Karpas-422 (cell line): Measurements from ENCODE around the gene PRR13. TPM values are rescaled to one million over a fixed set of nuclear protein-coding genes. Genes with fewer than 3 reads are reported as not detected.
A peak's percentile ranks its signal among the peaks of the same experiment; 100 is the strongest.
"Not testable (repeated sequence)": the region's sequence is repeated elsewhere in the genome, so short reads cannot be mapped to it uniquely, and the experiment has no call there.

ENCODE experiments used
- DNase-seq: peaks from one replicate; pipeline ENCODE4 v3.0.0-alpha.2; 2015
- H2AFZ ChIP-seq: fragments of 200-600 bp; sonication (generic); 2 replicates; pipeline ENCODE4 v1.6.1; 2014; ENCODE audit warnings: antibody characterized with exemption, low read length, mixed read lengths
- H3K27ac ChIP-seq: fragments of 200-600 bp; sonication (generic); 2 replicates; pipeline ENCODE4 v1.5.1; 2014; ENCODE audit warnings: mild to moderate bottlenecking, low read length, moderate library complexity
- H3K27me3 ChIP-seq: fragments of 200-600 bp; sonication (generic); 2 replicates; pipeline ENCODE4 v1.6.1; 2014; ENCODE audit warnings: low read length, mixed read lengths
- H3K36me3 ChIP-seq: fragments of 200-600 bp; sonication (generic); 2 replicates; pipeline ENCODE4 v1.6.1; 2014; ENCODE audit warnings: low read length, mixed read lengths; ENCODE audit not compliant: insufficient read depth
- H3K4me1 ChIP-seq: fragments of 200-600 bp; sonication (generic); 2 replicates; pipeline ENCODE4 v1.6.1; 2014; ENCODE audit warnings: mild to moderate bottlenecking, low read length, mixed read lengths
- H3K4me2 ChIP-seq: fragments of 200-600 bp; sonication (generic); 2 replicates; pipeline ENCODE4 v1.6.1; 2014; ENCODE audit warnings: low read length, low read depth, mild to moderate bottlenecking; ENCODE audit not compliant: poor library complexity, severe bottlenecking
- H3K4me3 ChIP-seq: fragments of 200-600 bp; sonication (generic); 2 replicates; pipeline ENCODE4 v1.5.1; 2014; ENCODE audit warnings: mild to moderate bottlenecking, antibody characterized with exemption, low read length, mixed read lengths
- H3K79me2 ChIP-seq: fragments of 200-600 bp; sonication (generic); 2 replicates; pipeline ENCODE4 v1.6.1; 2014; ENCODE audit warnings: mild to moderate bottlenecking, low read length, mixed read lengths
- H3K9ac ChIP-seq: fragments of 200-600 bp; sonication (generic); 2 replicates; pipeline ENCODE4 v1.6.0; 2014; ENCODE audit warnings: low read length
- H3K9me2 ChIP-seq: fragments of 200-600 bp; sonication (generic), shearing (Covaris generic); replicated peaks from 2 replicates; pipeline ENCODE4 v1.6.0; 2014; ENCODE audit warnings: mild to moderate bottlenecking, low read length, moderate library complexity; ENCODE audit not compliant: insufficient read depth
- H3K9me3 ChIP-seq: fragments of 300-700, 200-600 bp; sonication (generic); 2 replicates; pipeline ENCODE4 v1.6.1; 2014; ENCODE audit warnings: low read length, mixed read lengths
- H4K20me1 ChIP-seq: fragments of 200-600 bp; sonication (generic); 2 replicates; pipeline ENCODE4 v1.6.1; 2014; ENCODE audit warnings: mild to moderate bottlenecking, antibody characterized with exemption, low read length, low read depth; ENCODE audit not compliant: insufficient read depth
- total RNA-seq: library from RNA; depleted of rRNA; stranded (reverse); fragments of >200 nt; shearing (Covaris generic); gene quantifications from 2 replicates; pipeline ENCODE4 v1.2.3, GENCODE V29; 2014; ENCODE audit warnings: low replicate concordance

Gene PRR13
- total RNA-seq, 1 experiment from 2014 or later, result 139 TPM

DNA sequence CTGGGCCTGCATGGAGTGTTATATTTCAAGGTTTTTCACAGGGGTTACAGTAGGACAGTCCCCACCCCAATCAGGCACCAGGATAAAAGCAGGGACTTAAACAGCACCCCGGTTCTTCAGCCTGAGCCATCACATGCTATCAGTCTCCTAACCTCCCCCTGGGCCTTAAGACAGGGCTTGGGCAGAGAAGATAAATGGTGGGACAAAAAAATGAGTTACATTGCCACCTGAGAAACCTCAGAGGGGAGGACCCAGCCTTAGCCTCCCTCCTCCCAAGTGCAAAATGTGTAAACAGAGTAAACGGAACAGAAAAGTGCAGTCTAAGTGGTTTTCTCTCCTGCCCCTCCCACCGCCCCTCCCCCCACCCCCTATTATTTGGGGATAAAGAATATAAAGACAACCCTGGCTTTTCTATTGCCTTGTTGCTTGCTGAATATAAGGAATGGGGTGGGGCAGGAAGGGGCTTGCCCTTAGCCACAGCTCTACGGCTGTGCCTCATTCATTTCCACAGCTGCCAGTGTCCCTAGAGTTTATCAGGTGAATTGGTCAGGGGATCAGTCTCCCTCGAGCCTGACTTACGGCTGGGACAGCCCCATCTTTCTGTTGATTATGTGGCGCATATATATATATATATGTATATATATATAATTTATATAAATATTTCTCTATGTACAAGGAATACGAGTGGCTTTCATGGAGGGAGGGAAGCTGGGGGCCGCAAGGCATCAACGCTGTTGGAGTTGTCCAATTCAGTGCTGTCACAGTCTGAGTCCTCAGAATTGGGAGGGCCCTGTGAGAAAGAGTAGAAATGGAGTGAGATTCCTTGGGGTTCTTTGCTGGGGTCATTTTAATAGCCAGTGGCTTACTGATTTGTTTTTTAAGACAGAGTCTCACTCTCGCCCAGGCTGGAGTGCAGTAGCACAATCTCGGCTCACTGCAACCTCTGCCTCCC lies 39.2 kb downstream of the PRR13 start:
- Histone ChIP-seq H3K36me3 (peaks cover 54% of the 10 kb centered on the region; the same call in 1 of the 2 replicates), H2AFZ (no peak overlapping the region), H3K27ac (no peak overlapping the region), H3K4me1 (no peaks in the 10 kb centered on the region), H3K4me2 (no peak overlapping the region), H3K9me2 (no peaks in the 10 kb centered on the region), H3K9me3 (no peaks in the 10 kb centered on the region), H3K4me3 (no peak overlapping the region), H3K9ac (no peak overlapping the region), H3K79me2 (peaks cover 8% of the 10 kb centered on the region), H4K20me1 (peaks cover 17% of the 10 kb centered on the region; the same call in 1 of the 2 replicates), H3K27me3 (no peaks in the 10 kb centered on the region)
- DNase-seq, result no peak

DNA sequence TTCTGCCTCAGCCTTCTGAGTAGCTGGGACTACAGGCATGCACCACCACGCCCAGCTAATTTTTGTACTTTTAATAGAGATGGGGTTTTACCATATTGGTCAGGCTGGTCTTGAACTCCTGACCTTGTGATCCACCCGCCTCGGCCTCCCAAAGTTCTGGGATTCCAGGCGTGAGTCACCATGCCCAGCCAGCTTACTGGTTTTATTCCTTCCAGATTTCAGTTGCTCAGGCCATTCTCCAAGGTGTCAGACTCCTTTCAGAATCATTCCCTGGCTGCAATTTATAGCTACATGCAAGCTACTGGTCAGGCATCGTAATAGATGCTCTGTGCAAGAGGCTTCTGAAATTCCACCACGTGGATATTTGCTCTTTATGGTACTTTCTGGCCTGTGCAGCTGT lies 39.9 kb downstream of the PRR13 start:
- H3K9me2 ChIP-seq, H3K27ac ChIP-seq, H3K79me2 ChIP-seq, H3K27me3 ChIP-seq, H3K4me2 ChIP-seq, DNase-seq, H3K9me3 ChIP-seq, H2AFZ ChIP-seq, H3K4me1 ChIP-seq, H3K9ac ChIP-seq, H3K4me3 ChIP-seq: not testable (repeated sequence)
- peaks cover 17% of the 10 kb centered on the region; the same call in 1 of the 2 replicates for H4K20me1 ChIP-seq
- H3K36me3 ChIP-seq, result peaks cover 48% of the 10 kb centered on the region; the same call in 1 of the 2 replicates

GRCh38 chr12:53481939-53482586 lies 40.5 kb downstream of the PRR13 start:
- H3K36me3 ChIP-seq, result peaks cover 42% of the 10 kb centered on the region; the same call in 1 of the 2 replicates
- H4K20me1 ChIP-seq, result peaks cover 17% of the 10 kb centered on the region; the same call in 1 of the 2 replicates
- no peaks in the 10 kb centered on the region for H3K9me2 ChIP-seq
- H3K4me3 ChIP-seq, result no peak overlapping the region
- no peaks in the 10 kb centered on the region for H3K9me3 ChIP-seq
- H3K4me2 ChIP-seq, result no peak overlapping the region
- no peak overlapping the region for H3K9ac ChIP-seq
- no peaks in the 10 kb centered on the region for H3K4me1 ChIP-seq
- H2AFZ ChIP-seq, result no peak overlapping the region
- DNase-seq, result peak; percentile 83
- H3K27me3 ChIP-seq, result no peaks in the 10 kb centered on the region
- H3K79me2 ChIP-seq, result peaks cover 2% of the 10 kb centered on the region; the same call in 1 of the 2 replicates
- H3K27ac ChIP-seq, result no peak overlapping the region

- Histone ChIP-seq H3K27me3 (no peaks in the 10 kb centered on the region), H3K79me2 (no peaks in the 10 kb centered on the region), H3K27ac (no peak overlapping the region), H3K9me3 (no peaks in the 10 kb centered on the region), H4K20me1 (peaks cover 15% of the 10 kb centered on the region; the same call in 1 of the 2 replicates), H3K9ac (no peak overlapping the region), H3K4me2 (no peak overlapping the region), H3K9me2 (no peaks in the 10 kb centered on the region), H3K4me1 (no peaks in the 10 kb centered on the region), H3K36me3 (peaks cover 38% of the 10 kb centered on the region; the same call in 1 of the 2 replicates), H3K4me3 (no peak overlapping the region), H2AFZ (no peak overlapping the region)
- no peak for DNase-seq
Observed at GRCh38 chr12:53482626-53483168, 41.2 kb downstream of the PRR13 start.

GRCh38 chr12:53483225-53483978 lies 41.9 kb downstream of the PRR13 start:
- Histone ChIP-seq H2AFZ (no peak overlapping the region), H3K79me2 (no peaks in the 10 kb centered on the region), H3K9ac (no peak overlapping the region), H3K9me2 (no peaks in the 10 kb centered on the region), H3K36me3 (peaks cover 32% of the 10 kb centered on the region; the same call in 1 of the 2 replicates), H3K27ac (no peak overlapping the region), H3K4me2 (no peak overlapping the region), H3K4me3 (no peak overlapping the region), H3K4me1 (no peaks in the 10 kb centered on the region), H3K27me3 (no peaks in the 10 kb centered on the region), H4K20me1 (peaks cover 11% of the 10 kb centered on the region; the same call in 1 of the 2 replicates), H3K9me3 (no peaks in the 10 kb centered on the region)
- peak; percentile 59 for DNase-seq

- no peak for DNase-seq
Observed at GRCh38 chr12:53483979-53484377, 42.4 kb downstream of the PRR13 start.

DNA sequence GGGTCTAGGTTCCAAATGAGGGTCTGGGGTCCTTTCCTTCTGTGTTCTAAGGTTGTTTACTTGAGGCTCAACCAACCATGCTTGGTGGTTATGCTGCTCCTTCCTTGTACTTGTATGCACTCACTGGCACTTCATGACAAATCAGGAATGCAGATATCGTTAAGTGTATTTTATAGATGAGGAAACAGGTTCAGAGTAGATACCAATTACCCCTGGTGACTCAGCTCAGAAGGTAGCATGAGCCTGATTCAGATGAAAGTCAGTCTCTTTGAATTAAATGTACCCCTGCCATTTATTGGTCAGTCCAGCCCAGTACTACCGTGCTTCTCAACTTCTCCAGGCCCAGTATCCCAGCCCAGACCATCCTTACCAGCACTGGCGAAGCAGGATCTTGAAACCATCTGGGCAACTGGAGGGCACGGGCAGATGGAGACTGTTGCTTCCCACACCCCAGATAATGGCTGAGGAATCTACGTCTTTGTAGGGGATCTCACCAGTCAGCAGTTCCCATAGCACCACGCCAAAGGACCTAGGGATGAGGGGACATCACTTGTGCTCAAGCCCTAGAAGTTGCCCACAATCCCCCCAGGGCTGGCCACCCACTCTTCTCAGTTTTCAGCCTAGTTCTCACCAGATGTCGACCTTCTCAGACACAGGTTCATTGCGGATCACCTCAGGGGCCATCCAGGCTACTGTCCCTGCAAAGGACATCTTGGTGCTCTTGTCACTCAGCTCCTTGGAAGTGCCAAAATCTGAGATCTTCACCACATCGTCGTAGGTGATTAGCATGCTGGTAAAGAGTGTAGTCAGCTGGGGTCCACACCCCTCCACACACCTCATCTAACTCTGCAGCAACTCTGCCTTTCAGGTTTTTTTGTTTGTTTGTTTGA lies 43.4 kb downstream of the PRR13 start:
- Histone ChIP-seq H3K4me3 (no peak overlapping the region), H3K4me2 (no peak overlapping the region), H3K4me1 (no peaks in the 10 kb centered on the region), H4K20me1 (peaks cover 5% of the 10 kb centered on the region; the same call in 1 of the 2 replicates), H3K9ac (no peak overlapping the region), H3K36me3 (peaks cover 18% of the 10 kb centered on the region; the same call in 1 of the 2 replicates), H3K27ac (no peak overlapping the region), H3K9me2 (no peaks in the 10 kb centered on the region), H3K27me3 (no peaks in the 10 kb centered on the region), H2AFZ (no peak overlapping the region), H3K79me2 (no peaks in the 10 kb centered on the region), H3K9me3 (no peaks in the 10 kb centered on the region)
- DNase-seq, result no peak

More at GRCh38 chr12:53483979-53484377, 42.4 kb downstream of the PRR13 start:
- Histone ChIP-seq H3K27ac (no peak overlapping the region), H3K27me3 (no peaks in the 10 kb centered on the region), H4K20me1 (peaks cover 9% of the 10 kb centered on the region; the same call in 1 of the 2 replicates), H3K9ac (no peak overlapping the region), H3K36me3 (peaks cover 27% of the 10 kb centered on the region; the same call in 1 of the 2 replicates), H3K9me2 (no peaks in the 10 kb centered on the region), H3K4me1 (no peaks in the 10 kb centered on the region), H3K4me3 (no peak overlapping the region), H3K79me2 (no peaks in the 10 kb centered on the region), H2AFZ (no peak overlapping the region), H3K9me3 (no peaks in the 10 kb centered on the region), H3K4me2 (no peak overlapping the region)
